GM19193 (cell line): ENCODE data around the gene SELENOH.

ENCODE experiments used
- POLR2A ChIP-seq: IDR thresholded peaks from 4 replicates; pipeline ENCODE4 v1.6.1; 2011; ENCODE audit not compliant: insufficient read depth, insufficient read length; ENCODE audit errors: extremely low read depth

SELENOH gene

GRCh38 chr11:57791321-57792059 lies 50.2 kb downstream of the SELENOH start:
- TF ChIP-seq POLR2A = no peak

DNA sequence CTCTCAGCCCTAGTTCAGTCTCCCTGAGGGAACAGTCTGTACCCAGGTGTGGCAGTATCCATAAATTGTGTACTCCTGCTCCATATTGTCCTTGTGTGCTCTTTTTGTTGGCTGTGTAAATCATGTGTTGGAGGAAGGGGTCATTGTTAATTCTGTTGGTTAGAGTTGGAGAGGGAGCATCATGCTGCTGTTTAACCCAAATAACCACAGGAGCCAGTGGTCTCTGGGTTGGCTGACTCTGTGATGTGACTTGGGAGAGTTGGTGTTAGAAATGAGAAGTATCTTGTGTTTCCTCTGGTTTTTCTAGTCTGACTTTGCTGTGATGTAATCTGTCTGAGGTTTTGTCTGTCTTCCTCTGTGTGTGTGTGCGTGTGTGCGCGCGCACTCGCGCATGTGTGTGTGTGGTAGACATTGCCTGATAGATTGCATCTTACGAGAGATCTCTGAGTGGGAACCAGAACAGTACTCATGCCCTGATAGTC lies 50.8 kb downstream of the SELENOH start:
- peak; percentile 44 for TF ChIP-seq POLR2A

DNA sequence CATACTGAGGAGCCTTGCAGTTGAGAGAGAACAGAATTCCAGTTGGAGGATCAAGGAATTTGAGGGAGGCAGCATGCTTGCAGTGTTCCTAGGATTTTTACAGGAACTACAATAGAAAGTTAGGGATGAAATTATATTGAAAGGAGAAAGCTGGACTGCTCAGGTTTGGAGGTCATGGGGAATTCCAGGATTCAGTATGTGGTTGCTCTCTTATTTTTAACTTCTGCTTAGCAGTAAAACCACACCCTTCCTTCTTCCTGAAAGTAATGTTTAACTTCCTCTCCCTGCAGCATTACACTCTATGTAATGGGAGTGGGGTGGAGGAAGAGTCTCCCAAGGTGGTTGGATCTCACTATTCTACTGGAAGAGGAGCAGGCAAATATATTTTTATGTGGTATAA lies 51.6 kb downstream of the SELENOH start:
- TF ChIP-seq POLR2A = no peak
